Myocyte (in vitro differentiated cells): ENCODE data around the gene OR11L1. TPM values are rescaled to one million over a fixed set of nuclear protein-coding genes. Genes with fewer than 3 reads are reported as not detected.

Experiments
- DNase-seq: peaks from one replicate; pipeline ENCODE4 v3.0.0-alpha.2; 2012; ENCODE audit warnings: low read depth
- total RNA-seq: library from RNA; depleted of rRNA; stranded (reverse); fragments of >200 nt; gene quantifications from 2 replicates; pipeline ENCODE4 v1.2.3, GENCODE V29; 2014

OR11L1 gene
- total RNA-seq, 1 donor from 2014 or later = not detected

DNA sequence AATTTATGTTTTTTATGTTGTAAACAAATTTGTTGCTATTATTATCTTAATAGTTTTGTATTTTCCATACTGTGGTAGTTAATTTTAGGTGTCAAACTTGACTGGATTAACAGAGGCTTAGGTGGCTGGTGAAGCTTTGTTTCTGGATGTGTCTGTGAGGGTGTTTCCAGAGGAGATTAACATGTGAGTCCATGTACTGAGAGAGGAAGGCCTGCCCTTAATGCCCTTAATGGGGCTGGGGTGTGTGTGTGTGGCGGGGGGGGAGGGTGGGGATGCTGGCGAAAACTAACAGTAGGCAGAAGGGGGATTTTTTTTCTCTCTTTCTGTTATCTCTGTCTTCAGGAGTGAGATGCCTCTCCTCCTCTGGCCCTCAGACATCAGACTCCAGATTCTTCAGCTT lies 19.6 kb downstream of the OR11L1 start:
- DNase-seq = no peak

DNA sequence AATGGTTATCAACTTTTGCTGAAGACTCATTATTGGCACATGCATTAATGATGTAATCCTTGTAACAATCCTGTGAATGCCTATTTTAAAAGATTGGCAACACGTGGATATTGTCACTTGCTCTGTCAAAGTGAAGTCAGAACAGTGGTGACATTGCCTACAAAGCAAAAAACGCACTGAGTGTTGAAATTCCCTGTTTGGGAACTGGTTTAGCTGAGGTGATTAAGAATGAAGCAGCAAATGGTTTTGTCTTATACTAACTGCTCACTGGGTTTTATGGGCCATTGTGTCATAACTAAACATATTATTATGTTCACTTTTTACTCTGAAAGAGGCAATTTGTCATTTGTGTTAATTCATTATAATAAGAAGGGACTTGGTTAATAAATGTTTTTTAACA lies 29.1 kb downstream of the OR11L1 start:
- DNase-seq = no peak

DNA sequence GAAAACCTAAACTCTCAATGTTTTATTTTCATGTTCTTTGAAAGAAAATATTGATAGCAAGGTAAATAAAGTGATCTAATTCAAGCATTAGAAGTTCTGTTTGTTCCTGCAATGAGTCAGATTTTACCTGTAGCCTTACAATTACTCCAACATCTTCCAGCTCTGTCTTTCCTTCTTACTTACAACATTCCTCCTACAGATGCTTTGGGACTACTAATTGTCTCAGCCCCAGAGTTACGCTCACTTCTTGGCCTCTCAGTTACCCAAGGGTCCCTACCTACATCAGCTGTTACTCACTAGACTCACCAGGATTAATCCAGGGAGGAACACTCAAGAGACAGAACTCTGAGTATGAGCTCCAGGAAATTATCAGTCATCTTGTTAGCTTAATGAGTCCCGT lies 44.2 kb downstream of the OR11L1 start:
- no peak for DNase-seq

Other genes with a start within 250 kb of the OR11L1 start
- not detected in 2 replicates for gene OR2G3, start 236.3 kb downstream of the OR11L1 start, total RNA-seq
- not detected in 2 replicates for gene OR13G1, start 162.2 kb downstream of the OR11L1 start, total RNA-seq
- gene OR6F1, start 125.2 kb downstream of the OR11L1 start, total RNA-seq = not detected in 2 replicates
- not detected in 2 replicates for gene OR14K1, start 103.3 kb downstream of the OR11L1 start, total RNA-seq
- not detected in 2 replicates for gene OR14A2, start 93.8 kb downstream of the OR11L1 start, total RNA-seq
- not detected in 2 replicates for gene OR1C1, start 81.3 kb downstream of the OR11L1 start, total RNA-seq
- not detected in 2 replicates for gene OR14A16, start 17.8 kb downstream of the OR11L1 start, total RNA-seq
- gene TRIM58, start 15.3 kb upstream of the OR11L1 start, total RNA-seq = not detected in 2 replicates
- gene OR2W3, start 53.7 kb upstream of the OR11L1 start, total RNA-seq = not detected in 2 replicates
- not detected in 2 replicates for gene OR2T8, start 78.4 kb upstream of the OR11L1 start, total RNA-seq
- gene OR2AJ1, start 83.0 kb upstream of the OR11L1 start, total RNA-seq = not detected in 2 replicates
- not detected in 2 replicates for gene OR2L8, start 107.0 kb upstream of the OR11L1 start, total RNA-seq
- gene OR2AK2, start 123.3 kb upstream of the OR11L1 start, total RNA-seq = not detected in 2 replicates
- not detected in 2 replicates for gene OR2L5, start 171.8 kb upstream of the OR11L1 start, total RNA-seq
- gene OR2L2, start 188.2 kb upstream of the OR11L1 start, total RNA-seq = not detected in 2 replicates
- not detected in 2 replicates for gene OR2L3, start 204.9 kb upstream of the OR11L1 start, total RNA-seq